ENCODE results near the gene DUSP16.
A peak's percentile ranks its signal among the peaks of the same experiment; 100 is the strongest.
"Not testable (repeated sequence)": the region's sequence is repeated elsewhere in the genome, so short reads cannot be mapped to it uniquely, and the experiment has no call there.

Gene DUSP16, protein sequence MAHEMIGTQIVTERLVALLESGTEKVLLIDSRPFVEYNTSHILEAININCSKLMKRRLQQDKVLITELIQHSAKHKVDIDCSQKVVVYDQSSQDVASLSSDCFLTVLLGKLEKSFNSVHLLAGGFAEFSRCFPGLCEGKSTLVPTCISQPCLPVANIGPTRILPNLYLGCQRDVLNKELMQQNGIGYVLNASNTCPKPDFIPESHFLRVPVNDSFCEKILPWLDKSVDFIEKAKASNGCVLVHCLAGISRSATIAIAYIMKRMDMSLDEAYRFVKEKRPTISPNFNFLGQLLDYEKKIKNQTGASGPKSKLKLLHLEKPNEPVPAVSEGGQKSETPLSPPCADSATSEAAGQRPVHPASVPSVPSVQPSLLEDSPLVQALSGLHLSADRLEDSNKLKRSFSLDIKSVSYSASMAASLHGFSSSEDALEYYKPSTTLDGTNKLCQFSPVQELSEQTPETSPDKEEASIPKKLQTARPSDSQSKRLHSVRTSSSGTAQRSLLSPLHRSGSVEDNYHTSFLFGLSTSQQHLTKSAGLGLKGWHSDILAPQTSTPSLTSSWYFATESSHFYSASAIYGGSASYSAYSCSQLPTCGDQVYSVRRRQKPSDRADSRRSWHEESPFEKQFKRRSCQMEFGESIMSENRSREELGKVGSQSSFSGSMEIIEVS

DNA sequence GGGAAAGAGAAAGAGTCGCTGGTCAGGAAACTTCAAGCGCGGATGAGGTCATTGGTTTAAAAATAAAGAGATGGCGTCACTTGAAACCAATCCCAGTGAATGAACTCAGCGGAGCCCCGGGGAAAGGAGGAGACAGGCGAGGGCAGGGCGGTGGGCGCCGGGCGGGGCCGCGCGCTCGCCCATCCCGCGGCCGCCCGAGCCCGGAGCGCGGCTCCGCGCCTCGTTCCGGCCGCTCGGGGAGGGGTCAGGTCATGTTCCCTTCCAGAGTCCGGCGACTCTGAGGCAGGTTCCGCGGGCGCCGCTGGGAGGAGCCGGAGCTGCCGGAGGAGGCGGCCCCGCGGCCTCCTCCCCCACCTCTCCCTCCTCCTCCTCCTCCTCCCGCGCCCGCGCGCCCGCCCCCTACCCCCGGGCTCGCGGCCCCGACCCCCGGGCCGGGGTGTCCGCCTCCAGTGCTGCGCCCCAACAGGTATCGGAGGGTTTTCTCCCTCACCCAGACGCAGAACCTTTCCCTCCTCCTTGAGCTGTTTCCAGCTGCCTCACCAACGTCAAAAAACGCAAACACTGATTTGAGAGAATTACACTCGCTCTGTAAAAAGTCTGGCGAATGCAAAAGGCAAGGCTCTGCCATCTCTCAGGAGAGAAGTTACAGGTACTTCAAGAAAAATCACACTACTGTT is at the start of gene DUSP16:
TSS of gene DUSP16 (minus strand) at position 279 of the 677 bp plus-strand sequence. CDS start 41,765 bp downstream, outside the sequence.
- peak within 1 kb of the TSS; percentile 98 for H3K27ac ChIP-seq
- no peak for DNase-seq (ENCODE audit: low read depth, low spot score)

DNA sequence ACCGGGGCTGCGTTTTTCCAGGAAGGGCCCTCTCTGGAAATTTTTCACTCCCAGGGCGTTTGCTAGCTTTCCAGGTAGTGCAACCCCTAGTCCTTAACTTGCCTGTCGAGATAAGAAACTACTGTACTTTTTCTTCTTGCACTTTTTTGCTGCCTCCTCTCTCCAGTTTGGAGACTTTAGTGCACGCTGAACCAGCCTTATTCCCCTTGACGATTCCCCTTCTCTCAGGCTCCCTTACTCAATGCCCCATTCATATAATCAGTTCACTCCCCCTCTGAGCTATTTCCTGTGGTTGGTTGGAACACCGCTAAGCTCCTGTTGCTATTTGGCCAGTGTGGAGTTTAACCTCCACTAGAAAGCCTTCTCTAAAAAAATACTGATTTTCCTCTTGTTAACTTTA is 49.7 kb upstream of the DUSP16 start:
- peak overlapping the region; percentile 92 for H3K27ac ChIP-seq
- no peak for DNase-seq (ENCODE audit: low read depth, low spot score)

DNA sequence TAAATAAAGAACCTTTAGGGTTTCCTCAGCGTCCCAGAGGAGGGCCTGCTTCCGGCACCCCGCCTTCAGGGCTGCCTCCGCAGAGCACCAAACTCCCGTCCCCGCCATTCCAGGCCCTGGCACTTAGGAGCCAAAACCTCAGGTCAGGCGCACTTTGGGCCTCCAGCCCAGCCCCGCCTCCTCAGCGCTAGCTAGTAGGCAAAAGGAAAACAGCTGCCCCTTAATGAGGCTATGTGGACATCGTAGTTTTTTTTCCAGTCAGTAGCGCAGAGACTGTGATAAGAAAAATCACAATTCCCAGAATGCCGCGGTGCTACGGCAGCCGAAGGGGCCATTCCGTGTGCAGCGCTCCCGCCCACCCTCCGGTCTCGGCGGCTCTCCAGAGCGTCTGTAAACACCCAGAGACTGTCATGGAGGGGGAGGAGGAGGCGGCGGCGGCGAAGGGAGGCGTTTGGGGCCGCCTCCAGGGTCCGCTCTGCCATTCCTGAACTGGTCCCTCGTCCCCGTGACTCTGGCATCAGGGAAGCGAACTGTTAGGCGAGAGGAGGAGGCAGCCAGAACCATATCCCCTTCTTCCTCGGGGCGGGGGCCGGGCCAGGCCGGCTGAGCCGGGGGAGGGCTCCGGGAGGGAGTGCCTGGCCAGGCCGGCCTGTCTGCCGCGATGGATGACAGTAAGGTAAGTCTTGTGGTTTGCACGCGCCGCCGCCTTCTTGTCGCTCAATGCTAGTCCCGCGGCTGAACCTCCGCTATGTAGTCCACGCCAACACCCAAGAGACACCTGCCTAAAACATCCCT is 49.0 kb upstream of the DUSP16 start, which contains the start of gene CREBL2:
TSS of gene CREBL2 (plus strand) at position 365 of the 795 bp plus-strand sequence. CDS start at position 662, 297 bp downstream.
- H3K27ac ChIP-seq = peak within 1 kb of the TSS; percentile 92
- DNase-seq (ENCODE audit: low read depth, low spot score) = peak; percentile 40

DNA sequence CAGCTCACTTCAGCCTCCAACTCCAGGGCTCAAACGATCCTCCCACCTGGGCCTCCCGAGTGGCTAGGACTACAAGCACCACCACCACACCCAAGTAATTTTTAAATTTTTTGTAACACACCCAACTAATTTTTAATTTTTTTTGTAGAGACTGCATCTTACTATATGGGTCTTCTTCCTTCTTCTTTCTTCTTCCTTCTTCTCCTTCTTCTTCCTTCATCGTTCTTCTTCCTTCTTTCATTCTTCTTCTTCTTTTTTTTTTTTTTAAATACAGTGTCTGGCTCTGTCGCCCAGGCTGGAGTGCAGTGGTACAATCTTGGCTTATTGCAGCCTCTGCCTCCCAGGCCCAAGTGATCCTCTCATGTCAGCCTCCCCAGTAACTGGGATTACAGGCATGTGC is 48.0 kb upstream of the DUSP16 start:
- no peak for DNase-seq (ENCODE audit: low read depth, low spot score)

DNA sequence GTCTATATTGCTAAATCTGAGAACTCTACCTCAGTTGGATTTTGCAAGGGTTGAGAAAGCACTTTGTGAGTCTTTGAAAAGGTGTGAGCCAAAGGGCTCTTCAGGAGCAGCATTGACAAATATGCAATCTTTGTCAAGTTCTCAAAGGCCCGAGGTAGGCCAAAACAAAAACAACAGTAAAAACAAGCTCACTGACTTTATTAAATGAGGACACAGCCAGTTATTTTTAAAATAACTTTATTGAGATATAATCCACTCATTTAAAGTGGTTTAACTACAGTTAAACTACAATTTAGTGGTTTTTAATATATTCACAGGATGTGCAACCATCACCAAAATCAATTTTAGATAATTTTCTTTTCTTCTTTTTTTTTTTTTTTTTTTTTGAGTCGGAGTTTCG is 47.0 kb upstream of the DUSP16 start:
- DNase-seq (ENCODE audit: low read depth, low spot score) = no peak
- H3K27ac ChIP-seq = no peak overlapping the region

More for the DNA sequence above, 48.0 kb upstream of the DUSP16 start:
- peak overlapping the region; percentile 92 for H3K27ac ChIP-seq

DNA sequence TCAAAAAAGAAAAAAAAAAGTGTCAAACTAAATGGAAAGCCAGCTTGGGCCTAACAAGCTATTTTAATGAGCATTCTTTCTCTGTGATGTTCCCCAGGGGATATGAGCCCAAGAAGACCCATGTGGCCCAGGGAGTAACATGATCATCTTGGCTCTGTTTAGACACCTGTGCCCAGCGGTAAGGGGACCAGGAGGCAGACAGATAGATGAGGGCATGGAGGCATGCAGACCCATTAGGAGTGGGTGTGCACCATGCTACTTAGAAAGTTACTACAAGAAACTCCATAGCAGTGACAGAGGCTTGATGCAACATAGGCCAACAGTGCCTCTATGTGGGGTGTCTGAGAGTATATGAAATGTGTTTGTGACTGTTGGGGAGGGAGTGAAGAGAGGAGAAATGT is 45.9 kb upstream of the DUSP16 start:
- peak overlapping the region; percentile 80 for H3K27ac ChIP-seq
- DNase-seq (ENCODE audit: low read depth, low spot score) = no peak

DNA sequence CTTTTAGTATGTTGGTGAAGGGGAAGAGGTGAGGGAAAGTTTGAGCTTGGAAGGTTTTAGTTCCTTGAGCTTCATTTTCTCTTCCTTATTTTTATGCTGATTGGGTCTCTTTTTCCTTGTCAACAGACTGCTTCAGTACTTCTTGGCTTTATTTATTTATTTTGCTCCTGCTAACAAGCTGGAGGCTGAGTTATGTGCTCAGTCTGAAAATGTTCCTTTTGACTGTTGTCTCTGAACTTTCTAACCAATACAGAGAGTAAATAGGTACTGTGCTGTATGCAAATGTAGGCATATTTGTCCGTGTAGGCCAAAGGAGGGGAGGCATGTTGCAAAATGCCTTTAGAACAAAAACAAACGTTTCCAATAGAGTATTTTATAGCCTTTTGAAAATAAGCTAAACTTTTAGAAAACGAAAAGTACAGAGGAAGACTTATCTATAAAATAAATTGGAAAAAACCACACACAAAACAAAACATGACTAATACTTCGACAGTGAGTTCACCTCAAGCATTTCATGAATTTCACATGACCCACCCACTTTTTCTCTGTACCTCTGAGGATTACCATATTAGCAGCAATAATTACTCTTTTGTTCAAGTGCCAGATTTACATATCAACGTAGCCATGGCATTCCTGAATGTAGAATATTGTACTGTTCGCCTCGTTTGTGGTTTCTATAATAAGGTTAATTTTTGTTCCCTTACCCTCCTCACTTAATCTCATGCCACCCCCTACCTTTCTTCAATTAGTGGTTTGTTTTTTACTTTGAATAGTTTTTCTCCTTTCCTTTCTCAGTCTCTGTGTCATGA is 44.3 kb upstream of the DUSP16 start:
- peak; percentile 48 for DNase-seq (ENCODE audit: low read depth, low spot score)
- peak overlapping the region; percentile 80 for H3K27ac ChIP-seq

DNA sequence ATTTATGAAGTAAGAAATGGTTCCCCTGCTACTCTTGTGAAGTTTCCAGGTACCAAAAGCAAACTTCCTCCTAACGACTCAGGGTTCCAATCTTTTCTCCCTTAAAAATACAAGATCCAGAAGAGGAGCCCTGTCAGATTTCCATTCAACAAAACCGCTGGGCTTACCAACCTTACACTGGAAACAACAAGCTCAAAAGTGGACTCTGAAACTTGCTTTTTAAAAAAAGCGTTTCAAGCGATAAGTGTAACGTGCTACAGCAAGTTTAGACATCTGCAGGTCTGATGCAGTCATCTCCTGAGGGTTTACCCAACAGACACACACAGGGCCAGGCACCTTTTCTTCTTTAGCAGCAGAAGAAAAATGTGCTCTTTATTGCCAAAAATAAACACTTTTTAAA is 42.1 kb upstream of the DUSP16 start:
- peak overlapping the region; percentile 21 for H3K27ac ChIP-seq
- no peak for DNase-seq (ENCODE audit: low read depth, low spot score)

DNA sequence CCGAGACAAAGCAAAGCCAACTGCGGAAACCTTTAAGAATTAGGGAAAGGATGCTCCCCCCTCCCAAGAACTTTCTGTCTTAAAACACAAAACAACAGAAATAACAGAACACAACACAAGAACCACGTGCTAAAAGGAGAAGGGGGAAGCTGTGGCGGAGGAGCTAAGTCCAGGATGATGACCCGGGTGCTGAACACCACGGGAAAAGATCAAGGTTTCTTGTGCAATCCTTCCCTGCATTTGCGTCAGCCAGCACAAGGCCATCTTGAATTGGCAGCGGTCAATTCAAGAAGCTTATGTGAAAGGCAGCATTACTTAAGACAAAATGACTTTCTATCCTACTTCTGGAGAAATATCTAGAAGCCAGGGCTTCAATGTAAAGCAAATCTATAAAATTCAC is 38.0 kb upstream of the DUSP16 start:
- no peak for DNase-seq (ENCODE audit: low read depth, low spot score)
- no peak overlapping the region for H3K27ac ChIP-seq

DNA sequence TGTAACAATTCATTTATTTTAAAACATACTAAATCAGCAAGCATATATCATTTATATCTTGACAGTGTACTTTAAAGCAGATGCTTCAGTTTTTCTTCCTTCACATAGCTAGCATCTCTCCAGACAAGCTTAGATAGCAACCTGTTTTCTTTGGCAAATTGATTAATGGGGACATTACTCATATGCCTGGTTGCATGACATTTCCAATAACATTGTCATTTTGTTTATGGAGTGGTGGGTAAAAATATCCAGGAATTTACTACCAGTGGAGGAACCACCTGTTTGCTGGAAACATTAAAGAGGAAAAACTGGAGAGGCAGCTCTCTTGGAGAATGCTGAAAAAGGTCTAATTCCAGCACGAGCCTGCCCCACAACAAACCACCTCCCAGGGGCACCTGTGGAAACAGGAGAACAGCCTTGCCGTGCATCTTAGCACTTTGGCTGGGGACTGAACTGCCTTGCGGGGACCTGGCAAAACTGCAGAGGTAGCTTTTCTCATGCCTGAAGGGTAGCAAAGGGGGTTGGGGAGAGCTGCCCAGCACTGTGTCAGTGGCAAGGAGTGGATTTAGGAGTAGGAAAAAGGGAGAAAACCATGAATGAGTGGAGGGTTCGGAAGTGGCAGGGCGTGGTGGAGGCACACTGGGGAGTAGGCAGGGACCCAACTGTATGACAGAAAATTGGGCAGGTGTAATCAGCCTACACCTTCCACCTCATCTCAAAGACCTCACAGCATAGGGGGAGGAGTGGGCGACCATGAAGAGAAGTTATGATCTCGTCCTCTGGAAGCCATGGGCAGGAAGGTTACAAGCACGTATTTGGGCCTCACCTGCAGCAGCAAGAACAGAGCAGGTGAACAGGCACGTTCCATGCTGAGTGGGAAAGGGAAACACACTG is 37.3 kb upstream of the DUSP16 start:
- no peak for DNase-seq (ENCODE audit: low read depth, low spot score)
- no peak overlapping the region for H3K27ac ChIP-seq

DNA sequence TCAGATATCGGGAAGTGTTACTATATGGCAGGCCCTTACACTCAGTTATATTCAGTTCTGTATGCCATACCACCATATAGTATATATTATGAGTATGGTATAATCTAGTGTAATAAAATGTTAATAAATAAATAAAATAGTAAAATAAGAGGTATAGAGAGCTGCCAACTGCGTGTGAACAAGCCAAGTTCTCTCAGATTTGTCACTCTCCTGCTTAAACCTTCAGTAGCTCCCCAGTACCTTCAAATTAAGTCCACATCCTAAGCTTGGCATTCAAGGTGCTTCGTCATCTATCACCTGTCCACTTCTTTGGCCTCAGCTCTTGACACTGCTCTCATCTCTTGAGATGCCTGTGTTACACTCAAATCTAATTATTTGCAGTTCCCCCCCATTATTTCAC is 36.2 kb upstream of the DUSP16 start:
- no peak for DNase-seq (ENCODE audit: low read depth, low spot score)
- H3K27ac ChIP-seq = no peak overlapping the region

DNA sequence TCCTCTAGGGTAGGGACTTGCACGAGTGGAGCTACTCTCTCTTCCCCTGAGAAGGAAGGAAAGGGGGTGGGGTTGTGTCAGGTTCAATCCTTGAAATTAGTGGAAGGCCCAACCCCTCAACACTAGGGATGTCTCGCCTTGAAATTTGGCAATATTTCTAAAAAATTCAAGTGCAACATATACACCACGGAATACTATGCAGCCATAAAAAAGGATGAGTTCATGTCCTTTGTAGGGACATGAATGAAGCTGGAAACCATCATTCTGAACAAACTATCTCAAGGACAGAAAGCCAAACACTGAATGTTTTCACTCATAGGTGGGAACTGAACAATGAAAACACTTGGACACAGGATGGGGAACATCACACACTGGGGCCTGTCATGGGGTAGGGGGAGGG is 33.9 kb upstream of the DUSP16 start:
- DNase-seq (ENCODE audit: low read depth, low spot score); H3K27ac ChIP-seq: not testable (repeated sequence)

DNA sequence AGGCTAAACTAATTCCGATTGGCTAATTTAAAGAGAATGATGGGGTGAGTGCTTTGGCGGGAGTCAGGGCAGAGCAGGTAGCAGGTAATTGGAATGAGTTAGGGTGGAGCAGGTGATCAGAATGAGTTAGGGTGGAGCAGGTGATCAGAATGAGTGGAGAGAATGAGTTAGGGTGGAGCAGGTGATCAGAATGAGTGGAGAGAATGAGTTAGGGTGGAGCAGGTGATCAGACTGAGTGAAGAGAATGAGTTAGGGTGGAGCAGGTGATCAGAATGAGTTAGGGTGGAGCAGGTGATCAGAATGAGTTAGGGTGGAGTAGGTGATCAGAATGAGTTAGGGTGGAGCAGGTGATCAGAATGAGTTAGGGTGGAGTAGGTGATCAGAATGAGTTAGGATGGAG is 33.3 kb upstream of the DUSP16 start:
- H3K27ac ChIP-seq; DNase-seq (ENCODE audit: low read depth, low spot score): not testable (repeated sequence)

DNA sequence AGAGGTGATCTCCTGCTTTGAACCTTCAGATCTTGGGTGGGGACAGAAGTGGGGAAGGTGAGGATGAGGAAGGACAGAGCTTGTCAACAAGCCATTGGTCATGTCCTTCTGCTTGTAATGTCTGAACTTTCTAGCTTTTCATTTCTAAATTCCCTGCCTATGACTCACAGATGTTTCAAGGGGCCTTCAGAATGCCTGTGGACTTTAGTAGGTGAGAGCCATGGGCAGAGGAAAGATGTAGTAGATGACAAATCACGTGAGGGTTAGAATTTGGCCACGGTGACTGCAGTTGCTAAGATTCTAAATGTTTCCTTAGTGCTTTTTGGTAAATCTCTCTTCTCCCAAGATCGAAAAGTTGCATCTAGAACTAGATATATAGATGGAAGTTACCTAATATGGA is 30.3 kb upstream of the DUSP16 start:
- DNase-seq (ENCODE audit: low read depth, low spot score) = no peak
- H3K27ac ChIP-seq = no peak overlapping the region

DNA sequence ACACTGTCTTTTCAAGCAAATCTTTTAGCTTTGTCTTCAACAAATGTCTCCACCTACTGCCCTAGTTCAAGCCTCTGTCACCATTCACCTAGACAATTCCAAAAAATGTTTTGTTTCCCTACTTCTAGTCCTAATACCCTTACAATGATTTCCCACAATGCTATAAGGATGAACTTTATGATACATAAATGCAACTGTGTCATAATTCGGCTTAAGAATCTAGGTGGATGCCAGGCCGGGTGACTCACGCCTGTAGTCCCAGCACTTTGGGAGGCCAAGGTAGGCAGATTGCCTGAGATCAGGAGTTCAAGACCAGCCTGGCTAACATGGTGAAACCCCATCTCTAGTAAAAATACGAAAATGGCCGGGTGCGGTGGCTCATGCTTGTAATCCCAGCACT is 28.3 kb upstream of the DUSP16 start:
- H3K27ac ChIP-seq = no peak overlapping the region
- DNase-seq (ENCODE audit: low read depth, low spot score) = no peak

DNA sequence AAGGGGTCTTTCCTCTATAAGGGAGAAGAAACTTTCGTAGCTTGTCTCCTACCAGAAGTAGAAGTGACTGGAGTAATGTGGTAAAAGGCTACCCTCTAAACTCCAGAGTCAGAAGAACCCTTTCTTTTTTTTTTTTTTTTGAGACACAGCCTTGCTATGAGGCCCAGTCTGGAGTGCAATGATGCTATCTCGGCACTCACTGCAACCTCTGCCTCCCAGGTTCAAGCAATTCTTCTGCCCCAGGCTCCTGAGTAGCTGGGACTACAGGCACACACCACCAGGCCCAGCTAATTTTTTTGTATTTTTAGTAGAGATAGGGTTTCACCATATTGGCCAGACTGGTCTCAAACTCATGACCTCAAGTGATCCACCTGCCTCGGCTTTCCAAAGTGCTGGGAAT is 25.8 kb upstream of the DUSP16 start:
- not testable (repeated sequence) for H3K27ac ChIP-seq; DNase-seq (ENCODE audit: low read depth, low spot score)

DNA sequence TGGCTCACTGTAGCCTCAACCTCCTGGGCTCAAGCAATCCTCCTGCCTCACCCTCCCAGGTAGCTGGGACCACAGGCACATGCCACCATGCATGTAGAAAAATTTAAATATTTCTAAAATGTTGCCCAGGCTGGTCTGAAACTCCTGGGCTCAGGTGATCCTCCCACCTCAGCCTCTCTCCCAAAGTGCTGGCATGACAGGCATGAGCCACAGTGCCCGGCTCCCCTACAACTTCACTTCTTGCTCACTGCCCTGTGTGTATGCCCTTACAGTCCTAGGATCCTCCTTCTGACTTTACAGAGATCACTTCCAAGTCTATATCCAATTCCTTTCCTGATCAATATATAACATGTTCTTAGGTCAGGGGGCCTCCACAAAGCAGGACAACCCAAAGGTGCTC is 25.2 kb upstream of the DUSP16 start:
- DNase-seq (ENCODE audit: low read depth, low spot score) = no peak
- peak overlapping the region; percentile 73 for H3K27ac ChIP-seq

DNA sequence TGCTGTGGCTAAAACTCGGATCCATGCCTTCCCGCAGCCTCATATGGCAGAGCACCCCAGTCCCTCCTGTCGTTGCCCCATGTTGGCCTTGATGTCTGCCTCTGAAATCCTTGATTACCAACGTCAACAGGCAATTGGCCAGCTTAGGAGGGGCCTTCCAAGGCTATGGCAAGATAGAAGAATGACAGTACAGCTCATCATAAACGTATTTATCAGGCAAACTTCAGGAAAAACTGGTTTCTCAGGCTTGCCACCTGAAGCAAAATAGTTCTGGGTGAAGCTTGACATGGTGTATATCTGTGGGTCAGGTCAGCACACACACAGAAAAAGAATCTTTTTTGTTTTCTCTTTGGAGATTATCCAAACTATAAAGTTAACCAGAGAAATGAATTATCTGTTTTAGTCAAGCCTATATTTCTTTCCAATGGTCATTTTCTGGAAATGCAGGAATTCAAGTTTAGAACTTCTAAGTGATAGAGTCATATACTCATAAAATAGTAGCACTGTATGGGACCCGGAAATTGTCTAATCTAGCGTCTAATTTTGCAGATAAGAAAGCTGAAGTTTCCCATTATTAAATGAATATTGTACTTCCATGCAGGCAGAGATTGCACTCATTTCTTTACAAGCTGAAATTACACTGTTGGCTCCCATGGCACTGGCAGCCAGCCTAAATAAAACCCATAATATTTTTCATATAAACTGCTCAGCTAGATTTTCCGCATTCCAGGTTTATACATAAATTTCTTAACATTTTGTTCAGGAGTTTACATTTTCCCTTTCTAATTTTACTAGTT is 24.4 kb upstream of the DUSP16 start:
- H3K27ac ChIP-seq = peak overlapping the region; percentile 73
- peak; percentile 62 for DNase-seq (ENCODE audit: low read depth, low spot score)
